Fibroblast of skin of back (primary cell): ENCODE results near the gene PTPRN2.
"Not testable (repeated sequence)": the region's sequence is repeated elsewhere in the genome, so short reads cannot be mapped to it uniquely, and the experiment has no call there.

ENCODE experiments used
- DNase-seq: peaks from one replicate; pipeline ENCODE4 v3.0.0-alpha.2; 2013

The PTPRN2 gene

GRCh38 chr7:158432369-158433341, 155.0 kb downstream of the PTPRN2 start:
- peak; percentile 28 for DNase-seq

- peak; percentile 70 for DNase-seq
These were observed 155.7 kb downstream of the PTPRN2 start for GRCh38 chr7:158431941-158432347.

- no peak for DNase-seq
These were observed 156.3 kb downstream of the PTPRN2 start for GRCh38 chr7:158431055-158431940.

GRCh38 chr7:158430308-158431034, 157.2 kb downstream of the PTPRN2 start:
- no peak for DNase-seq

GRCh38 chr7:158428837-158429753, 158.5 kb downstream of the PTPRN2 start:
- DNase-seq, result no peak

GRCh38 chr7:158428131-158428836, 159.3 kb downstream of the PTPRN2 start:
- no peak for DNase-seq

GRCh38 chr7:158425676-158426075, 161.9 kb downstream of the PTPRN2 start:
- not testable (repeated sequence) for DNase-seq

- DNase-seq, result no peak
These were observed 163.1 kb downstream of the PTPRN2 start for GRCh38 chr7:158424531-158424930.

GRCh38 chr7:158424011-158424410, 163.6 kb downstream of the PTPRN2 start:
- DNase-seq, result no peak

- DNase-seq, result no peak
These were observed 164.6 kb downstream of the PTPRN2 start for GRCh38 chr7:158422887-158423560.

- no peak for DNase-seq
These were observed 165.3 kb downstream of the PTPRN2 start for GRCh38 chr7:158422196-158422886.

- no peak for DNase-seq
These were observed 166.3 kb downstream of the PTPRN2 start for GRCh38 chr7:158421361-158421760.

- no peak for DNase-seq
These were observed 166.9 kb downstream of the PTPRN2 start for GRCh38 chr7:158420591-158421340.

- no peak for DNase-seq
These were observed 168.3 kb downstream of the PTPRN2 start for GRCh38 chr7:158419238-158419785.

GRCh38 chr7:158418395-158418794, 169.2 kb downstream of the PTPRN2 start:
- not testable (repeated sequence) for DNase-seq

GRCh38 chr7:158416283-158416933, 171.2 kb downstream of the PTPRN2 start:
- no peak for DNase-seq

- no peak for DNase-seq
These were observed 172.3 kb downstream of the PTPRN2 start for GRCh38 chr7:158415316-158415715.

GRCh38 chr7:158414486-158414961, 173.1 kb downstream of the PTPRN2 start:
- peak; percentile 83 for DNase-seq
